Smooth muscle cell (in vitro differentiated cells): ENCODE measurements around the gene ABLIM1. TPM values are rescaled to one million over a fixed set of nuclear protein-coding genes. Genes with fewer than 3 reads are reported as not detected.

Experiments used
- DNase-seq: peaks from one replicate; lab custom pipeline; 2025; ENCODE audit not compliant: unreplicated experiment; lab: John Stamatoyannopoulos, UW
- H2AFZ ChIP-seq: fragments of 200-600 bp; sonication (generic); 2 replicates; pipeline ENCODE4 v1.6.0; 2016; ENCODE audit warnings: antibody characterized with exemption, low read depth, mild to moderate bottlenecking
- H3F3A ChIP-seq: fragments of 200-600 bp; sonication (generic); 2 replicates; pipeline ENCODE4 v1.6.0; 2017; ENCODE audit warnings: antibody characterized with exemption, low read depth
- H3K27ac ChIP-seq: fragments of 200-600 bp; sonication (generic); 2 replicates; pipeline ENCODE4 v1.5.1; 2016; ENCODE audit warnings: low read depth, mild to moderate bottlenecking
- H3K27me3 ChIP-seq: fragments of 200-600 bp; sonication (generic); 2 replicates; pipeline ENCODE4 v1.6.1; 2016; ENCODE audit warnings: low read depth, mild to moderate bottlenecking
- H3K36me3 ChIP-seq: fragments of 200-600 bp; sonication (generic); 2 replicates; pipeline ENCODE4 v1.5.1; 2016; ENCODE audit warnings: low read depth
- H3K4me1 ChIP-seq: fragments of 200-600 bp; sonication (generic); 2 replicates; pipeline ENCODE4 v1.5.1; 2016; ENCODE audit warnings: low read depth
- H3K4me2 ChIP-seq: fragments of 200-600 bp; sonication (generic); 2 replicates; pipeline ENCODE4 v1.6.0; 2016; ENCODE audit warnings: mild to moderate bottlenecking
- H3K4me3 ChIP-seq: fragments of 200-600 bp; sonication (generic); 2 replicates; pipeline ENCODE4 v1.5.1; 2016; ENCODE audit warnings: mild to moderate bottlenecking
- H3K79me2 ChIP-seq: fragments of 200-600 bp; sonication (generic); 2 replicates; pipeline ENCODE4 v1.6.0; 2016; ENCODE audit warnings: low read depth, mild to moderate bottlenecking
- H3K9ac ChIP-seq: fragments of 200-600 bp; sonication (generic); 2 replicates; pipeline ENCODE4 v1.6.0; 2016; ENCODE audit warnings: low read depth
- H3K9me3 ChIP-seq: fragments of 200-600 bp; sonication (generic); replicated peaks from 2 replicates; pipeline ENCODE4 v1.5.1; 2016; ENCODE audit warnings: low read depth
- H4K20me1 ChIP-seq: fragments of 200-600 bp; sonication (generic); 2 replicates; pipeline ENCODE4 v1.6.0; 2016; ENCODE audit warnings: low read depth
- WGBS: methylation state at CpG from one replicate; pipeline ENCODE4 v1.1.7; 2016; ENCODE audit warnings: low lambda C conversion rate; 5-methylcytosine and 5-hydroxymethylcytosine counted together
- polyA plus RNA-seq: library from polyadenylated mRNA; unstranded; fragments of >200 nt; fragmentation: Nextera tagmentation; extraction: Ambion mirVana; gene quantifications from 2 replicates; pipeline ENCODE4 v1.2.1, GENCODE V29; 2016
- total RNA-seq: library from RNA; depleted of rRNA; stranded (reverse); fragments of >200 nt; gene quantifications from 2 replicates; pipeline ENCODE4 v1.2.3, GENCODE V29; 2014
- TF ChIP-seq, protein P1 (sequence below): fragments of 200-600 bp; sonication (generic); IDR thresholded peaks from 2 replicates; pipeline ENCODE4 v1.5.1; 2017; ENCODE audit warnings: borderline replicate concordance, mild to moderate bottlenecking, antibody characterized with exemption; ENCODE audit not compliant: insufficient read depth, poor library complexity, severe bottlenecking

ABLIM1 gene
- total and polyA plus RNA-seq, 2 experiments from 2014 or later = 1.6 to 17.6 TPM

DNA sequence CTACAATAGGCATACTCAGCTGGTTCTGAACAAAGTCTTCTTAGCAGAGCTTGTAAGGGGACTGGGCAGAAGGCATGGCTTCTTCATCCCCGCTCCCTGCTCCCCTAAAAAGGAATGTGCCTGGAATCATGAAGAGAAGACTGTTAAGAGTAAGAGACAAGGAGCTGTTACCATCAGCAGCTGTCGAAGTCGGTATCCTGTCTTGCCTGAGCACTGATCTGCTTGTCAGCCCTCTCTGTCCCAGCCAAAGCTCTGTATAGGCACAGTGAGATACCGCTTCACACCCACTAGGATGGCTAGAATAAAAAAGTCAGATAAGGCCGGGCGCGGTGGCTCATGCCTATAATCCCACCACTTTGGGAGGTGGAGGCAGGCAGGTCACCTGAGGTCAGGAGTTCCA lies 2.4 kb downstream of the ABLIM1 start:
- TF ChIP-seq, protein P1, sequence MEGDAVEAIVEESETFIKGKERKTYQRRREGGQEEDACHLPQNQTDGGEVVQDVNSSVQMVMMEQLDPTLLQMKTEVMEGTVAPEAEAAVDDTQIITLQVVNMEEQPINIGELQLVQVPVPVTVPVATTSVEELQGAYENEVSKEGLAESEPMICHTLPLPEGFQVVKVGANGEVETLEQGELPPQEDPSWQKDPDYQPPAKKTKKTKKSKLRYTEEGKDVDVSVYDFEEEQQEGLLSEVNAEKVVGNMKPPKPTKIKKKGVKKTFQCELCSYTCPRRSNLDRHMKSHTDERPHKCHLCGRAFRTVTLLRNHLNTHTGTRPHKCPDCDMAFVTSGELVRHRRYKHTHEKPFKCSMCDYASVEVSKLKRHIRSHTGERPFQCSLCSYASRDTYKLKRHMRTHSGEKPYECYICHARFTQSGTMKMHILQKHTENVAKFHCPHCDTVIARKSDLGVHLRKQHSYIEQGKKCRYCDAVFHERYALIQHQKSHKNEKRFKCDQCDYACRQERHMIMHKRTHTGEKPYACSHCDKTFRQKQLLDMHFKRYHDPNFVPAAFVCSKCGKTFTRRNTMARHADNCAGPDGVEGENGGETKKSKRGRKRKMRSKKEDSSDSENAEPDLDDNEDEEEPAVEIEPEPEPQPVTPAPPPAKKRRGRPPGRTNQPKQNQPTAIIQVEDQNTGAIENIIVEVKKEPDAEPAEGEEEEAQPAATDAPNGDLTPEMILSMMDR = no peak
- Histone ChIP-seq H3K4me3 (no peak overlapping the region), H2AFZ (no peak overlapping the region), H3K27ac (no peak overlapping the region), H3F3A (no peaks in the 10 kb centered on the region), H3K79me2 (no peaks in the 10 kb centered on the region), H3K9me3 (no peaks in the 10 kb centered on the region), H3K4me2 (peak overlapping the region; percentile 2), H3K9ac (no peak overlapping the region), H3K36me3 (no peaks in the 10 kb centered on the region), H4K20me1 (no peaks in the 10 kb centered on the region), H3K4me1 (peaks cover 5% of the 10 kb centered on the region), H3K27me3 (peaks cover 42% of the 10 kb centered on the region)
- DNase-seq = no peak
- 60% methylated on average over 7 of the region's 7 CpGs for WGBS

DNA sequence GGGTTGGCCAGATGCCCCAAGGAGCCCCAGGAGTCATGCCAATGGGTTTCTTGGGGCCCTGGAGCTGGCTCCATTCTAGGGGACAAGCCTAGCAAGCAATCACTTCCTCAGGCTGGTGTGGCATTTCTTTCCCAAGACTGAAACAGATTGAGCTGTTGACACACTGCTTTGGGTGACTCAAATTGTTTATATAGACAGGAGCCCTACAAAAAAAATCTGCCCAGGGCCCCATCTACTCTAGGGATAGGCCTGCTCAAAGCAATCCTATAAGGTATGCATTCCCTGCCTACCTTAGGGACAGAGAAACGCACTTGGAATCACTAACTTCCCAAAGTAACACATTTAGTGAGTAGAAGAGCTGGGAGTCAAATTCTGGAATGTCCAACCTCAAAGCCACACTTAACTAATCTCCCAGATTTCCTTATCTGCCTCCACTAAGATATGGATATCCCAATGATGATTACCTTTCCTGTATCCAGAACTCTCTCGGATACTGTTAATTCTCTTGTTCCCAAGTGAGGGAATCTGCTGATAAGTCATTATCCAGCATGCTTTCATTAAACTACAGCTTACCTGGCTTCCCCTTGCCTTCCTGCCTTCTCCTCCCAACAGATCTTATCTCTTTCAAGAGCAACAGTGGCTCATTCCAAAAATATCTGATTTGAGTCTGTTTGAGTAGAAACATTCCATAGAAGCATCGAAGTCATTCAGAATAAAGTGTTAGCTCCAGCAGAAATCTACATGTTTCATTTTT lies 3.1 kb downstream of the ABLIM1 start:
- WGBS = 11% methylated on average over 3 of the region's 3 CpGs

GRCh38 chr10:114653926-114654325 lies 4.1 kb downstream of the ABLIM1 start:
- H3K4me1 ChIP-seq = peaks cover 5% of the 10 kb centered on the region
- peaks cover 24% of the 10 kb centered on the region for H3K27me3 ChIP-seq
- H3K79me2 ChIP-seq = no peaks in the 10 kb centered on the region
- 94% methylated on average over 4 of the region's 4 CpGs for WGBS
- H4K20me1 ChIP-seq = no peaks in the 10 kb centered on the region
- H3K9me3 ChIP-seq = no peaks in the 10 kb centered on the region
- no peak overlapping the region for H3K9ac ChIP-seq
- no peaks in the 10 kb centered on the region for H3K36me3 ChIP-seq
- no peak overlapping the region for H2AFZ ChIP-seq
- H3F3A ChIP-seq = no peaks in the 10 kb centered on the region
- no peak overlapping the region for H3K4me3 ChIP-seq
- DNase-seq = no peak
- H3K27ac ChIP-seq = no peak overlapping the region
- TF ChIP-seq, protein P1 = no peak
- H3K4me2 ChIP-seq = no peak overlapping the region

More for the DNA sequence above, 3.1 kb downstream of the ABLIM1 start:
- no peaks in the 10 kb centered on the region for H4K20me1 ChIP-seq
- H3K9me3 ChIP-seq = no peaks in the 10 kb centered on the region
- no peaks in the 10 kb centered on the region for H3F3A ChIP-seq
- TF ChIP-seq, protein P1 = no peak
- H3K36me3 ChIP-seq = no peaks in the 10 kb centered on the region
- H3K4me2 ChIP-seq = peak overlapping the region; percentile 2
- peaks cover 35% of the 10 kb centered on the region for H3K27me3 ChIP-seq
- H3K4me1 ChIP-seq = peaks cover 5% of the 10 kb centered on the region
- H3K27ac ChIP-seq = no peak overlapping the region
- no peak overlapping the region for H3K9ac ChIP-seq
- DNase-seq = no peak
- no peaks in the 10 kb centered on the region for H3K79me2 ChIP-seq
- H2AFZ ChIP-seq = no peak overlapping the region
- H3K4me3 ChIP-seq = no peak overlapping the region
